CD4-positive, alpha-beta memory T cell (primary cell): ENCODE results near the gene TAS1R3. TPM values are rescaled to one million over a fixed set of nuclear protein-coding genes. Genes with fewer than 3 reads are reported as not detected.

Experiments used
- CTCF ChIA-PET: fragments of 350-600 bp; sonication (Branson Sonifier 250); formaldehyde crosslinking; loops from one replicate; lab custom pipeline; 2021; ENCODE audit warnings: inconsistent platforms; ENCODE audit not compliant: partially characterized antibody; lab: Charles Lee
- POLR2A ChIA-PET: fragments of 350-600 bp; sonication (Branson Sonifier 250); formaldehyde crosslinking; loops from one replicate; lab custom pipeline; 2021; ENCODE audit not compliant: partially characterized antibody; lab: Charles Lee
- DNase-seq, 5 donors: peaks; one replicate each; pipeline versions ENCODE4 v3.0.0 to v3.0.0-alpha.2; 2020 to 2022; ENCODE audit warnings: mixed read lengths in 1 of 5
- H3K27ac ChIP-seq: one replicate; pipeline ENCODE4 v1.7.0; 2013; ENCODE audit warnings: low read depth, low read length
- H3K27me3 ChIP-seq: 2 replicates; pipeline ENCODE4 v1.7.0; 2013; ENCODE audit warnings: mild to moderate bottlenecking, low read length, moderate library complexity; ENCODE audit not compliant: insufficient read depth
- H3K36me3 ChIP-seq: 2 replicates; pipeline ENCODE4 v1.7.0; 2013; ENCODE audit warnings: mild to moderate bottlenecking, low read length, moderate library complexity; ENCODE audit not compliant: insufficient read depth
- H3K4me1 ChIP-seq: 2 replicates; pipeline ENCODE4 v1.7.0; 2013; ENCODE audit warnings: mild to moderate bottlenecking, low read length, moderate library complexity; ENCODE audit not compliant: insufficient read depth
- H3K4me3 ChIP-seq, 2 donors: one replicate each; pipeline ENCODE4 v1.7.0; 2013; ENCODE audit warnings: low read length in 2 of 2, mild to moderate bottlenecking in 1 of 2
- H3K9me3 ChIP-seq, 2 donors: one replicate each; pipeline ENCODE4 v1.7.0; 2013; ENCODE audit warnings: low read length in 2 of 2, control low read depth in 1 of 2; ENCODE audit not compliant: control insufficient read depth in 1 of 2
- H3K27ac Mint-ChIP-seq, 7 donors: one replicate each; pipeline ENCODE4 v1.8.0; 2020 to 2021; ENCODE audit warnings: mixed read lengths in 7 of 7, mild to moderate bottlenecking in 6 of 7, inconsistent platforms in 3 of 7, moderate library complexity in 3 of 7
- H3K27me3 Mint-ChIP-seq, 2 donors: one replicate each; pipeline ENCODE4 v1.8.0; 2020 to 2021; ENCODE audit warnings: mixed read lengths in 2 of 2
- H3K36me3 Mint-ChIP-seq, 2 donors: one replicate each; pipeline ENCODE4 v1.8.0; 2020 to 2021; ENCODE audit warnings: mixed read lengths in 2 of 2, inconsistent platforms in 1 of 2, mild to moderate bottlenecking in 1 of 2
- H3K4me1 Mint-ChIP-seq, 4 donors: one replicate each; pipeline ENCODE4 v1.8.0; 2020 to 2021; ENCODE audit warnings: mixed read lengths in 4 of 4, mild to moderate bottlenecking in 1 of 4
- H3K4me3 Mint-ChIP-seq, 8 donors: one replicate each; pipeline ENCODE4 v1.8.0; 2020 to 2021; ENCODE audit warnings: mixed read lengths in 8 of 8, mild to moderate bottlenecking in 7 of 8, moderate library complexity in 6 of 8, inconsistent platforms in 3 of 8
- H3K9me3 Mint-ChIP-seq, 8 donors: one replicate each; pipeline ENCODE4 v1.8.0; 2020 to 2021; ENCODE audit warnings: mixed read lengths in 8 of 8, mild to moderate bottlenecking in 5 of 8, inconsistent platforms in 3 of 8, moderate library complexity in 1 of 8
- intact Hi-C: fragments of 100-400 bp; cut with micrococcal nuclease; formaldehyde crosslinking; loops from one replicate; pipeline ENCODE4 v1.15.1; 2023
- polyA plus RNA-seq, 2 donors: library from polyadenylated mRNA; unstranded; fragments of 300-500 nt; fragmentation: Illumina TruSeq; gene quantifications; one replicate each; pipeline ENCODE4 v1.2.3, GENCODE V29; 2021
- total RNA-seq, 2 experiments: library from RNA; stranded (reverse); gene quantifications; one replicate each; pipeline ENCODE4 v1.2.3, GENCODE V29; 2021

The TAS1R3 gene
- total and polyA plus RNA-seq, 4 experiments from 2014 or later: 0.47 to 1.5 (median 1.5) TPM; not detected in 1

DNA sequence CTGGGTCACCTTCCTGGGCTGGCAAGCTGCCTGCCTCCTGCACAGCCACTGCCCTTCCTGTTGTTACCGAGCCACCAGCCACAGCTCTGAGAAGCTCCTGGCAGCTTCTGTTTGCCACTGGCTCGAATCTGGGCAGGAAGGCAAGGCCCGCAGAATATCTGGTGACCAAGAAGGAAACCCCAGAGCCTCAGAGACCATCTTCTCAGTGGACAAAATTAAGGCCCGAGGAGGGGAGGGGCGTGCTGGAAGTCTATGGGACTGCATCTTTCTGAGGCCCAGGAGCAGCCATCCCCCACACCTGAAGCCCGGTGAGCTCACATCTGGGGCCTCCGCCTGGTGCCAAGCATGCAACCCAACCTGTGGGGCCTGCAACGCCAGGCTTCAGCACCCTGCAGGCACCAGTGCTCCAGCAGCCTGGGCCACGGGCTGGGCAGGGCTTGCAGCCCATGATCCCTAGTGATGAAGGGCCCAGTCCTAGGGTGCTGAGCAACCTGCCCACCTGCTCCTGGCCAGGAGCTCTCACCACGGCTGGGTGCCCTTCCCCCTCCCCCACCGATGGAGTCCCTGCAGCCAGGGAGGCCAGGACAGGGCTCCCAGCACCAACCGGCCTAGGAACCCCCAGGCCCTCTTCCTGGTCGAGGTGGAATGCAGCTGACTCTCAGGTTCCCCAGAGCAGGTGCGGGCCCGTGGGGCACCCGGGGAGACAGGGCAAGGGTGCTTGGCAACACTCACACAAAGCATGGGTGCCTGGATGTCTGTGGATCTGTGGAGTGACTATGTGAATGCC is 5.6 kb upstream of the TAS1R3 start:
- no peaks in the 10 kb centered on the region for H3K9me3 ChIP-seq
- ChIA-PET CTCF (interaction anchor here (1.4 kb wide), 1 partner anchor 47 kb away, joined by 4 read pairs; no protein-coding TSS in a partner anchor), POLR2A (interaction anchor here (0.7 to 1.8 kb wide), 4 partner anchors 16 to 73 kb away, joined by 3 to 14 read pairs (median 6); partner anchors contain the start of genes AURKAIP1, CCNL2 and PUSL1)
- peak overlapping the region; percentile 89 for H3K27ac ChIP-seq
- Mint-ChIP-seq H3K36me3 (peaks cover 0 to 4% of the 10 kb centered on the region in 2 donors), H3K4me3 (peak overlapping the region; percentile 75 to 87 (median 78)), H3K9me3 (peaks cover 0 to 2% (median 0%) of the 10 kb centered on the region in 8 donors), H3K27ac (peak overlapping the region; percentile 76 to 88 (median 82)), H3K27me3 (no peaks in the 10 kb centered on the region), H3K4me1 (peaks cover 12 to 49% (median 32%) of the 10 kb centered on the region in 4 donors)
- peak overlapping the region; percentile 49 to 77 for H3K4me3 ChIP-seq
- intact Hi-C loops: loop anchor here (1.0 to 2.0 kb wide), 2 partner anchors 18 to 49 kb away; partner anchors contain the start of gene AURKAIP1
- peaks cover 41% of the 10 kb centered on the region for H3K4me1 ChIP-seq
- DNase-seq: peak in 1 of 5 donors; percentile 37
- peaks cover 4% of the 10 kb centered on the region for H3K36me3 ChIP-seq
- H3K27me3 ChIP-seq: no peaks in the 10 kb centered on the region

DNA sequence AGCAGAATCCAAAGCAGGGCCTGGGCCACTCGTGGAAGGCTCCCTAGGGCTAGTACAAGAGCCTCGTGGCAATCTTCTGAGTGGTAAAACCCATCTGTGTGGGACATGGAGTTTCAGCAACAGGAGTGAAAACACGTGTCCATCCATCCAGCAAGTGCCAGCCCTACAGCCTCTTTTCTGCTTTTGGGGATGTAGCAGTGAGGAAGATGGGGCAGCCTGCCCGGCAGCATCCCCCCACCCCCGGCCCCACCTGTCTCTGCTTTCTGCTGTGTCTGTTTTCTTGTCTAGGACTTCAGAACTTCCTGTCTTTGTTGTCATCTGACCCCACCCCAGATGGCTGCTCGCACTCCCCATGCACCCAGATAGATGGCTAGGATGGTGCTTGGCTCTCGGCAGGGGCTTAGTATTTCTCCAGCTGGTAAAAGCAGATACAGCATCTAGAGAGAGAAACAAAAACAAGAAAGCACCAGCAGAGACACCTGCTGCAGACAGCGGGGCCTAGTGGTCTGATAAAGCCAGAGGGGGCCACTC is 4.9 kb upstream of the TAS1R3 start:
- no peaks in the 10 kb centered on the region for H3K9me3 ChIP-seq
- peaks cover 41% of the 10 kb centered on the region for H3K4me1 ChIP-seq
- DNase-seq: no peak
- H3K27ac Mint-ChIP-seq: peak overlapping the region; percentile 55 to 84 (median 75)
- CTCF ChIA-PET: interaction anchor here (1.4 kb wide), 1 partner anchor 47 kb away, joined by 4 read pairs; no protein-coding TSS in a partner anchor
- H3K9me3 Mint-ChIP-seq: peaks cover 0 to 2% (median 0%) of the 10 kb centered on the region in 8 donors
- POLR2A ChIA-PET: interaction anchor here (1.0 to 1.8 kb wide), 3 partner anchors 16 to 73 kb away, joined by 3 to 14 read pairs (median 3); partner anchors contain the start of genes CCNL2 and PUSL1
- no peak overlapping the region for H3K4me3 ChIP-seq
- H3K4me3 Mint-ChIP-seq: peak overlapping the region; percentile 57 to 84 (median 76)
- intact Hi-C loops: loop anchor here (1.0 kb wide), 1 partner anchor 17 kb away; no protein-coding TSS in a partner anchor
- no peaks in the 10 kb centered on the region for H3K27me3 Mint-ChIP-seq
- H3K36me3 Mint-ChIP-seq: peaks cover 0 to 4% of the 10 kb centered on the region in 2 donors
- peaks cover 2% of the 10 kb centered on the region for H3K36me3 ChIP-seq
- peak overlapping the region; percentile 89 for H3K27ac ChIP-seq
- no peaks in the 10 kb centered on the region for H3K27me3 ChIP-seq
- peaks cover 12 to 49% (median 32%) of the 10 kb centered on the region in 4 donors for H3K4me1 Mint-ChIP-seq

DNA sequence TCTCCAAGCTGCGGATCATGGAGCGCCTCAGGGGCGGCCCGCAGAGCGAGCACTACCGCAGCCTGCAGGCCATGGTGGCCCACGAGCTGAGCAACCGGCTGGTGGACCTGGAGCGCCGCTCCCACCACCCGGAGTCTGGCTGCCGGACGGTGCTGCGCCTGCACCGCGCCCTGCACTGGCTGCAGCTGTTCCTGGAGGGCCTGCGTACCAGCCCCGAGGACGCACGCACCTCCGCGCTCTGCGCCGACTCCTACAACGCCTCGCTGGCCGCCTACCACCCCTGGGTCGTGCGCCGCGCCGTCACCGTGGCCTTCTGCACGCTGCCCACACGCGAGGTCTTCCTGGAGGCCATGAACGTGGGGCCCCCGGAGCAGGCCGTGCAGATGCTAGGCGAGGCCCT is 3.8 kb upstream of the TAS1R3 start:
- Histone ChIP-seq H3K27me3 (no peaks in the 10 kb centered on the region), H3K27ac (no peak overlapping the region), H3K4me3 (no peak overlapping the region), H3K4me1 (peaks cover 35% of the 10 kb centered on the region), H3K9me3 (no peaks in the 10 kb centered on the region), H3K36me3 (no peaks in the 10 kb centered on the region)
- no peak for DNase-seq
- Mint-ChIP-seq H3K27ac (peak overlapping the region in 1 of 7 donors; percentile 41), H3K27me3 (no peaks in the 10 kb centered on the region), H3K36me3 (peaks cover 0 to 4% of the 10 kb centered on the region in 2 donors), H3K9me3 (peaks cover 0 to 2% (median 0%) of the 10 kb centered on the region in 8 donors), H3K4me1 (peaks cover 9 to 45% (median 25%) of the 10 kb centered on the region in 4 donors), H3K4me3 (peak overlapping the region in 2 of 8 donors; percentile 25 to 31)
- intact Hi-C loops: no loop called here
- CTCF ChIA-PET: interaction anchor here (0.8 kb wide), 1 partner anchor 46 kb away, joined by 3 read pairs; no protein-coding TSS in a partner anchor
- POLR2A ChIA-PET: interaction anchor here (1.2 kb wide), 1 partner anchor 22 kb away, joined by 3 read pairs; no protein-coding TSS in a partner anchor

GRCh38 chr1:1328254-1328653 is 2.8 kb upstream of the TAS1R3 start:
- POLR2A ChIA-PET: interaction anchor here (1.0 to 1.3 kb wide), 2 partner anchors 18 to 20 kb away, joined by 3 read pairs; no protein-coding TSS in a partner anchor
- CTCF ChIA-PET: no interaction called here
- Mint-ChIP-seq H3K36me3 (peaks cover 0 to 4% of the 10 kb centered on the region in 2 donors), H3K4me3 (no peak overlapping the region), H3K9me3 (peaks cover 0 to 2% (median 0%) of the 10 kb centered on the region in 8 donors), H3K4me1 (peaks cover 7 to 35% (median 20%) of the 10 kb centered on the region in 4 donors), H3K27me3 (no peaks in the 10 kb centered on the region), H3K27ac (no peak overlapping the region)
- intact Hi-C loops: no loop called here
- Histone ChIP-seq H3K27ac (no peak overlapping the region), H3K4me3 (no peak overlapping the region), H3K36me3 (no peaks in the 10 kb centered on the region), H3K9me3 (no peaks in the 10 kb centered on the region), H3K27me3 (no peaks in the 10 kb centered on the region), H3K4me1 (peaks cover 28% of the 10 kb centered on the region)
- no peak for DNase-seq

DNA sequence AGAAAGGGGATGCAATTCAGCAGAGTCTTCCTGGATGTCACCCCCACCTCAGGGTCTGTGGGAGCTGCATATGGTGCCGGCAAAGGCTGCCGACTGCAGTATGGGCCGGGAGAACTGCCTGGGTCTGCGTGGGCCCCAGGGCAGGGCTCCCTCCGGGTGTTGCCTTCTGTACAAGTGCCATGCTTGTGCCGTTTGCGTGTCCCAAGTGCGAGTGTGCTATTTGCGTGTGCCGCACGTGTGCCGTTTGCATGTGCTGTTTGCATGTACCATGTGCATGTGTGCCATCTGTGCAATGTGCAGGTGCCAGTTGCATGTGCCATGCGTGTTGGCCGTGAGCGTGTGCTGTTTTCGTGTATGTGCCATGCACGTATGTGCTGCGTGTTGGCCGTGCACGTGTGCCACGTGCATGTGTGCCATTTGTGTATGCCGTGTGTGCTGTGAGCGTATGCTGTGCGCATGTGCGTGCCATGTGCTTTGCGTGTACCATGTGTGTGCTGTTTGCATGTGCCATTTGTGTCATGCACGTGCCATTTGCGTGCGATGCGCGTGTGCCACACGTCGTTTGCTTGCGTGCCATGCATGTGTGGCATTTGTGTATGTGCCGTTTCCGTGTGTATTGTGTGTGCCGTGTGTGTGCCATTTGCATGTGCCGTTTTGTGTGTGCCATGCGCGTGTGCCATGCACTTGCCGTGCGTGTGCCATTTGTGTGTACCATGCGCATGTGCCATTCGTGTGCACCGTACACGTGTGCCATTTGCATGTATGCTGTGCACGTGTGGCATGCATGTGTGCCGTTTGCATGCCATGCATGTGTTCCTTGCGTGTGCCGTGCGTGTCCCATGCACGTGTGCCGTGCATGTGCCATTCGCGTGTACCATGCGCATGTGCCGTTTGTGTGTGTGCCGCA is 1.5 kb upstream of the TAS1R3 start:
- Histone ChIP-seq H3K36me3 (no peaks in the 10 kb centered on the region), H3K27me3 (no peaks in the 10 kb centered on the region), H3K4me3 (no peak overlapping the region), H3K27ac (no peak overlapping the region), H3K4me1 (peaks cover 24% of the 10 kb centered on the region), H3K9me3 (no peaks in the 10 kb centered on the region)
- peak overlapping the region in 1 of 8 donors; percentile 39 for H3K4me3 Mint-ChIP-seq
- H3K27me3 Mint-ChIP-seq: no peaks in the 10 kb centered on the region
- no peaks in the 10 kb centered on the region for H3K9me3 Mint-ChIP-seq
- ChIA-PET POLR2A (interaction anchor here (1.0 to 1.3 kb wide), 2 partner anchors 19 kb away, joined by 3 read pairs; no protein-coding TSS in a partner anchor), CTCF (no interaction called here)
- H3K27ac Mint-ChIP-seq: peak overlapping the region in 2 of 7 donors; percentile 46 to 52
- H3K4me1 Mint-ChIP-seq: peaks cover 4 to 29% (median 14%) of the 10 kb centered on the region in 4 donors
- intact Hi-C loops: no loop called here
- no peak for DNase-seq
- H3K36me3 Mint-ChIP-seq: peaks cover 0 to 3% of the 10 kb centered on the region in 2 donors

- Mint-ChIP-seq H3K9me3 (no peaks in the 10 kb centered on the region), H3K27me3 (no peaks in the 10 kb centered on the region), H3K4me3 (no peak overlapping the region), H3K36me3 (peaks cover 0 to 3% of the 10 kb centered on the region in 2 donors), H3K27ac (no peak overlapping the region), H3K4me1 (peaks cover 4 to 27% (median 11%) of the 10 kb centered on the region in 4 donors)
- no peak for DNase-seq
- ChIA-PET CTCF (no interaction called here), POLR2A (interaction anchor here (1.0 kb wide), 1 partner anchor 18 kb away, joined by 3 read pairs; no protein-coding TSS in a partner anchor)
- intact Hi-C loops: no loop called here
- Histone ChIP-seq H3K27me3 (no peaks in the 10 kb centered on the region), H3K27ac (no peak overlapping the region), H3K9me3 (no peaks in the 10 kb centered on the region), H3K36me3 (no peaks in the 10 kb centered on the region), H3K4me1 (peaks cover 17% of the 10 kb centered on the region), H3K4me3 (no peak overlapping the region)
Observed at GRCh38 chr1:1330366-1331067, 563 bp upstream of the TAS1R3 start.
